ENCODE measurements around the gene KRT14.
"Not testable (repeated sequence)": the region's sequence is repeated elsewhere in the genome, so short reads cannot be mapped to it uniquely, and the experiment has no call there.

Gene KRT14

GRCh38 chr17:41614098-41614497 lies 27.4 kb upstream of the KRT14 start:
- DNase-seq (ENCODE audit: low read depth, low spot score) = no peak
- in situ Hi-C loops (cut with HindIII; ENCODE audit: low sequenced_read_pairs) = no loop called here
- H3K4me3 ChIP-seq (ENCODE audit: low read depth, low read length) = no peak overlapping the region
- TF ChIP-seq CTCF (IDR thresholded peaks at IDR 0.05; ENCODE audit: low read depth, low read length) = no peak

GRCh38 chr17:41613277-41614082 lies 26.8 kb upstream of the KRT14 start:
- in situ Hi-C loops (cut with HindIII; ENCODE audit: low sequenced_read_pairs) = no loop called here
- TF ChIP-seq CTCF (IDR thresholded peaks at IDR 0.05; ENCODE audit: low read depth, low read length) = no peak
- H3K4me3 ChIP-seq (ENCODE audit: low read depth, low read length) = no peak overlapping the region
- DNase-seq (ENCODE audit: low read depth, low spot score) = no peak

DNA sequence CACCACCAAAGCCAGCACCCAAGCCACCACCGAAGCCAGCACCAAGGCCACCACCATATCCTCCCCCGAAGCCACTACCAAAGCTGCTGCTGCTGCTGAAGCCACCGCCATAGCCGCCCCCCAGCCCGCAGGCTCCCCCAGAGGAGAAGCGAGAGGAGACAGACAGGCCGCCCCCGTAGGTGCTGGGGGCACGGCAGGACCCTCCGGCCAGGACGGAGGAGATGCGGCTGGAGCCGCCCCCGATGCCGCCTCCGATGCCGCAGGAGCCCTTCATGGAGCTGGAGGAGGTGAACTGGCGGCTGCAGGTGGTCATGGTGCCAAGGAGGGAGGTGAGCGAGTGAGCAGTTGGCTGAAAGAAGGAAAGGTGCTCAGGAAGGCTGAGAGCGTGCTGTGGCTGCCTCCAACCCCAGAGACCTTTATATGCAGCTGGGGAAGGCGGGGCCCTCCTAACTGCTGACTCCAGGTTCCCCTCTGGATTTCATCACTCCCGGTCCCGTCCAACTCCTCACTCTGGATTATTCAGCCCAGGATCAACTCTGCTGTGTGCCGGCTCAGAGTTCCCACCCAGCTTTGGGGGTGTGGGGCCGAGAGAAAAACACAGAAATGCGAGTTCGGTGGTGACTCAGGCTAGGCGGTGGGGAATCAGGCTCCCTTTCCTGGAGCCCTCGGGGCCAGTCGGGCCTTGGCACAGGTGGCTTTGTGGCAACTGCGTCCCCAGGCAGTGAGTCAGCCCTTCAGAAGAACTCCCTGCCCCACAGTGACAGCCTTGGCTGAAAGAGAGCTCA lies 25.9 kb upstream of the KRT14 start, which contains the start of gene KRT16:
KRT16 (minus strand) TSS at position 392 of the 785 bp plus-strand sequence; CDS start at position 313, 79 bp downstream.
- H3K4me3 ChIP-seq (ENCODE audit: low read depth, low read length); in situ Hi-C loops (cut with HindIII; ENCODE audit: low sequenced_read_pairs); DNase-seq (ENCODE audit: low read depth, low spot score): not testable (repeated sequence)

- in situ Hi-C loops (cut with HindIII; ENCODE audit: low sequenced_read_pairs) = no loop called here
- no peak for TF ChIP-seq CTCF (IDR thresholded peaks at IDR 0.05; ENCODE audit: low read depth, low read length)
- no peak overlapping the region for H3K4me3 ChIP-seq (ENCODE audit: low read depth, low read length)
- no peak for DNase-seq (ENCODE audit: low read depth, low spot score)
Measured at GRCh38 chr17:41610965-41611640, 24.4 kb upstream of the KRT14 start.

- TF ChIP-seq CTCF (IDR thresholded peaks at IDR 0.05; ENCODE audit: low read depth, low read length) = peak; percentile 33
- H3K4me3 ChIP-seq (ENCODE audit: low read depth, low read length); DNase-seq (ENCODE audit: low read depth, low spot score); in situ Hi-C loops (cut with HindIII; ENCODE audit: low sequenced_read_pairs): not testable (repeated sequence)
Measured at GRCh38 chr17:41610061-41610517, 23.4 kb upstream of the KRT14 start.

DNA sequence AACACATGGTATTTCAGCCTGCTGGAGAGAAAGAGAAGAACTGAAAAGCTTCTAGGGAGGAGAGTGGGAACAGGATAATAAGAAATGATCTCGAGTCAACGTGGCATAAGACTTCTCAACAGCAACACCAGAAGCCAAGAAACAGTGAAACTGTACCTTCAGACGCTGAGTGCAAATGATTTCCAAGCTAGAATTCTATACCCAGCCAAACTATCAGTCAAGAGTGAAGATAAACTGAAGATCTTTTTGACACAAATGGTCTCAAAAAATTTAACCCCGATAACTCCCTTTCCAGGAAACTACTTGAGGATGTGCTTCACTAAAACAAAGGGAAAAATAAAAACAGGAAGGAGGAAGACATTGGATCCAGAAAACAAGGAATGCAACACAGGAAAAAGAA lies 20.2 kb upstream of the KRT14 start:
- H3K4me3 ChIP-seq (ENCODE audit: low read depth, low read length); DNase-seq (ENCODE audit: low read depth, low spot score); in situ Hi-C loops (cut with HindIII; ENCODE audit: low sequenced_read_pairs): not testable (repeated sequence)

- TF ChIP-seq CTCF (IDR thresholded peaks at IDR 0.05; ENCODE audit: low read depth, low read length) = no peak
Measured at GRCh38 chr17:41602524-41602923, 15.8 kb upstream of the KRT14 start.

More at GRCh38 chr17:41602524-41602923, 15.8 kb upstream of the KRT14 start:
- in situ Hi-C loops (cut with HindIII; ENCODE audit: low sequenced_read_pairs) = no loop called here
- H3K4me3 ChIP-seq (ENCODE audit: low read depth, low read length) = no peak overlapping the region
- no peak for DNase-seq (ENCODE audit: low read depth, low spot score)
